Neural progenitor cell (in vitro differentiated cells): ENCODE data around the gene B3GNT5. TPM values are rescaled to one million over a fixed set of nuclear protein-coding genes. Genes with fewer than 3 reads are reported as not detected.

Experiments used
- DNase-seq: peaks from one replicate; pipeline ENCODE4 v3.0.0-alpha.2; 2016; ENCODE audit warnings: low spot score
- H2AFZ ChIP-seq: fragments of 200-600 bp; sonication (generic); replicated peaks from 2 replicates; pipeline ENCODE4 v1.6.1; 2016; ENCODE audit warnings: antibody characterized with exemption
- H3F3A ChIP-seq: fragments of 200-600 bp; sonication (generic); 2 replicates; pipeline ENCODE4 v1.6.1; 2016; ENCODE audit warnings: antibody characterized with exemption, low read depth
- H3K27ac ChIP-seq: fragments of 200-600 bp; sonication (generic); 2 replicates; pipeline ENCODE4 v1.5.1; 2016; ENCODE audit warnings: mild to moderate bottlenecking
- H3K27me3 ChIP-seq: fragments of 200-600 bp; sonication (generic); 2 replicates; pipeline ENCODE4 v1.6.1; 2016; ENCODE audit warnings: mild to moderate bottlenecking, moderate library complexity
- H3K36me3 ChIP-seq: fragments of 200-600 bp; sonication (generic); 2 replicates; pipeline ENCODE4 v1.5.1; 2016
- H3K4me1 ChIP-seq: fragments of 200-600 bp; sonication (generic); 2 replicates; pipeline ENCODE4 v1.6.1; 2016; ENCODE audit warnings: mixed run types
- H3K4me2 ChIP-seq: fragments of 200-600 bp; sonication (generic); 2 replicates; pipeline ENCODE4 v1.6.1; 2016
- H3K4me3 ChIP-seq: fragments of 200-600 bp; sonication (generic); 2 replicates; pipeline ENCODE4 v1.5.1; 2016
- H3K79me2 ChIP-seq: fragments of 200-600 bp; sonication (generic); 2 replicates; pipeline ENCODE4 v1.6.1; 2016; ENCODE audit warnings: low read depth
- H3K9ac ChIP-seq: fragments of 200-600 bp; sonication (generic); 2 replicates; pipeline ENCODE4 v1.6.1; 2016
- H3K9me3 ChIP-seq: fragments of 200-600 bp; sonication (generic); 2 replicates; pipeline ENCODE4 v1.5.1; 2016; ENCODE audit warnings: low read depth
- H4K20me1 ChIP-seq: fragments of 200-600 bp; sonication (generic); 2 replicates; pipeline ENCODE4 v1.6.1; 2016; ENCODE audit warnings: low read depth
- H3K27ac Mint-ChIP-seq: 3 replicates; pipeline ENCODE4 v1.8.0; 2021; ENCODE audit warnings: mixed read lengths
- H3K27me3 Mint-ChIP-seq: 2 replicates; pipeline ENCODE4 v1.8.0; 2022; ENCODE audit warnings: low read depth, mild to moderate bottlenecking, inconsistent platforms, moderate library complexity, mixed read lengths; ENCODE audit not compliant: insufficient read depth
- H3K36me3 Mint-ChIP-seq: 3 replicates; pipeline ENCODE4 v1.8.0; 2021; ENCODE audit warnings: mixed read lengths
- H3K4me1 Mint-ChIP-seq: 3 replicates; pipeline ENCODE4 v1.8.0; 2021; ENCODE audit warnings: mixed read lengths
- H3K4me3 Mint-ChIP-seq: 3 replicates; pipeline ENCODE4 v1.8.0; 2021; ENCODE audit warnings: mild to moderate bottlenecking, moderate library complexity, mixed read lengths
- H3K9me3 Mint-ChIP-seq: 3 replicates; pipeline ENCODE4 v1.8.0; 2020; ENCODE audit warnings: mixed read lengths
- EZH2 ChIP-seq: fragments of 200-600 bp; sonication (generic); IDR thresholded peaks from 2 replicates; pipeline ENCODE4 v1.6.1; 2017; ENCODE audit warnings: antibody characterized with exemption, mild to moderate bottlenecking, moderate library complexity
- EZH2phosphoT487 ChIP-seq: fragments of 200-600 bp; sonication (generic); IDR thresholded peaks from 2 replicates; pipeline ENCODE4 v1.6.1; 2017; ENCODE audit warnings: antibody characterized with exemption
- total RNA-seq: library from RNA; depleted of rRNA; stranded (reverse); fragments of >200 nt; gene quantifications from 2 replicates; pipeline ENCODE4 v1.2.3, GENCODE V29; 2015; ENCODE audit warnings: low replicate concordance
- TF ChIP-seq, protein P1 (sequence below): fragments of 200-600 bp; sonication (generic); IDR thresholded peaks from 2 replicates; pipeline ENCODE4 v1.5.1; 2017; ENCODE audit warnings: antibody characterized with exemption, mild to moderate bottlenecking

The B3GNT5 gene
- total RNA-seq, 1 donor from 2014 or later, result 14.1 TPM

DNA sequence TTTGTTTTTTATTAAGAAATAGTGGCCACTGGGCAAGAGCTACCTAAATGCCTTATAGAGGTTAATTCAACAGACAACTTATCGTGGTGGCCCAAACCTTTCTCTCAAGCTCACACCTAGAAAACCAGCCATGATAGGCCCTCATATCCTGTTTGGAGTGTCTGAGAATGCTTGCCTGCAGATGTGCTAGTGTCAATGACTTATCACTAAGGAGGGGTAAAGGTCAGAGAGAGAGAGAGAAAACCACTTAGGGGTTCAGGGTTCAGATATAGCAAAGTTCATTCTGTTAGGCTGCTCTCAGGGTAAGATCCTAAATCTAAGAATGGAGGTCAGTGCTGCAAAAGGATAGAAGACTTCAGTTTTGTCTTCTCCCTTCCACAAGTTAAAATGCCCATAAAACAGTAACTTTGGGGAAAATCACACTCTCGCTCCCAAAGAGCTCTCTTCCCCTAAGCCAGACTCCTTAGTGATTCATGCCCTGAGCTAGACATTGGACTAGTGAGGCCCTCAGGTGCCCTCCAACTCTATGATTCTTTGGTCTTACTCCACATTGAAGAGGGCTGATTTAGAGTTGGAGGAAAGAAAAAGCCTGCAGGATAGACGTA, 30.3 kb upstream of the B3GNT5 start:
- no peak for TF ChIP-seq EZH2phosphoT487
- H3K9me3 ChIP-seq, result no peaks in the 10 kb centered on the region
- H3K36me3 ChIP-seq, result no peaks in the 10 kb centered on the region
- H2AFZ ChIP-seq, result no peak overlapping the region
- H3K4me3 ChIP-seq, result no peak overlapping the region
- DNase-seq, result no peak
- no peak overlapping the region for H3K27ac ChIP-seq
- H3K79me2 ChIP-seq, result no peaks in the 10 kb centered on the region
- no peak overlapping the region for H3K4me2 ChIP-seq
- H3K4me1 Mint-ChIP-seq, result peaks cover 10% of the 10 kb centered on the region
- H4K20me1 ChIP-seq, result no peaks in the 10 kb centered on the region
- no peaks in the 10 kb centered on the region for H3K9me3 Mint-ChIP-seq
- H3K27me3 ChIP-seq, result no peaks in the 10 kb centered on the region
- H3K4me3 Mint-ChIP-seq, result no peak overlapping the region
- H3K36me3 Mint-ChIP-seq, result no peaks in the 10 kb centered on the region
- H3K27me3 Mint-ChIP-seq, result no peaks in the 10 kb centered on the region
- no peak overlapping the region for H3K27ac Mint-ChIP-seq
- no peak overlapping the region for H3K9ac ChIP-seq
- H3K4me1 ChIP-seq, result no peaks in the 10 kb centered on the region
- H3F3A ChIP-seq, result no peaks in the 10 kb centered on the region

DNA sequence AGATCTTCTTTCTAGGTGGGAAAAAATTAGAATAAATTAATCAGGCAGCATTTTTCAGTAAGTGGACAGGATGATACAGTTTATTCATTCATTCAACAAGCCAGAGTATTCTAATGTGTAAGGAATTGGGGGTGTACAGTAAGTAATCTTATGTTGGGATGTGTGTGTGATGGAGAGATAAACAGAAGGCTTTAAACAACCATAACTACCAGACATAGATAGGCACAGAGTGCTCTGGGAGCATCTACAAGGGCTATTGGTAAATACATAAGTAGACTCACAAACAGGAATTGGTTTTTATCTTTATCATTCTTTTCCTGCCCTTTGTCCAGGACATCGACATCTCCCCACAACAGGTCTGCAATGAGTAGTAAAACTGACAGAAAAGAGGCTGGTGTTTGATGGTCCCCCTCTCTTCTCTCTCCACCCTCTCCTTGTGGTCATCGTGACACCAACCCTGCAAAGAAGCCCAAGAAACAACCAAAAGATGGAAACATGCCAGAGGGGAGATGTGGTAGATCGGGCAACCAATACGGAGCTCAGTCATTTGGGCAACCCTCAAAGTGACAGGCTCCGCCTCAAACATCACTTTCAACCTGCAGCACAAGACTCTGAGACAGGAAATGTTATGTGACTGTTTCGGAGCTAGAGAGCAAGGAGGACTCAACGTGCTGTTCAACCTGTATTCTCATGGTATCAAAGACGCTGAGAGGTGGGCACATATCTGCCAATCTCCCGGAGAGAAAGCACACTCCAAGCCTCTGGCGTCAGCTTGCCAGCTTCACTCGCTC, 28.7 kb upstream of the B3GNT5 start:
- no peak overlapping the region for H3K4me3 Mint-ChIP-seq
- H3K4me3 ChIP-seq, result no peak overlapping the region
- no peaks in the 10 kb centered on the region for H3K79me2 ChIP-seq
- no peak overlapping the region for H3K9ac ChIP-seq
- no peak for DNase-seq
- no peaks in the 10 kb centered on the region for H3K36me3 ChIP-seq
- no peak overlapping the region for H3K27ac ChIP-seq
- H3K9me3 ChIP-seq, result no peaks in the 10 kb centered on the region
- H3K36me3 Mint-ChIP-seq, result no peaks in the 10 kb centered on the region
- H4K20me1 ChIP-seq, result no peaks in the 10 kb centered on the region
- no peaks in the 10 kb centered on the region for H3K9me3 Mint-ChIP-seq
- H3K4me1 ChIP-seq, result no peaks in the 10 kb centered on the region
- no peaks in the 10 kb centered on the region for H3F3A ChIP-seq
- H2AFZ ChIP-seq, result no peak overlapping the region
- TF ChIP-seq EZH2phosphoT487, result no peak
- no peak for TF ChIP-seq EZH2
- TF ChIP-seq, protein P1, sequence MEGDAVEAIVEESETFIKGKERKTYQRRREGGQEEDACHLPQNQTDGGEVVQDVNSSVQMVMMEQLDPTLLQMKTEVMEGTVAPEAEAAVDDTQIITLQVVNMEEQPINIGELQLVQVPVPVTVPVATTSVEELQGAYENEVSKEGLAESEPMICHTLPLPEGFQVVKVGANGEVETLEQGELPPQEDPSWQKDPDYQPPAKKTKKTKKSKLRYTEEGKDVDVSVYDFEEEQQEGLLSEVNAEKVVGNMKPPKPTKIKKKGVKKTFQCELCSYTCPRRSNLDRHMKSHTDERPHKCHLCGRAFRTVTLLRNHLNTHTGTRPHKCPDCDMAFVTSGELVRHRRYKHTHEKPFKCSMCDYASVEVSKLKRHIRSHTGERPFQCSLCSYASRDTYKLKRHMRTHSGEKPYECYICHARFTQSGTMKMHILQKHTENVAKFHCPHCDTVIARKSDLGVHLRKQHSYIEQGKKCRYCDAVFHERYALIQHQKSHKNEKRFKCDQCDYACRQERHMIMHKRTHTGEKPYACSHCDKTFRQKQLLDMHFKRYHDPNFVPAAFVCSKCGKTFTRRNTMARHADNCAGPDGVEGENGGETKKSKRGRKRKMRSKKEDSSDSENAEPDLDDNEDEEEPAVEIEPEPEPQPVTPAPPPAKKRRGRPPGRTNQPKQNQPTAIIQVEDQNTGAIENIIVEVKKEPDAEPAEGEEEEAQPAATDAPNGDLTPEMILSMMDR, result no peak
- H3K27me3 ChIP-seq, result no peaks in the 10 kb centered on the region
- no peak overlapping the region for H3K4me2 ChIP-seq
- H3K27me3 Mint-ChIP-seq, result no peaks in the 10 kb centered on the region
- H3K27ac Mint-ChIP-seq, result no peak overlapping the region
- H3K4me1 Mint-ChIP-seq, result peaks cover 7% of the 10 kb centered on the region

DNA sequence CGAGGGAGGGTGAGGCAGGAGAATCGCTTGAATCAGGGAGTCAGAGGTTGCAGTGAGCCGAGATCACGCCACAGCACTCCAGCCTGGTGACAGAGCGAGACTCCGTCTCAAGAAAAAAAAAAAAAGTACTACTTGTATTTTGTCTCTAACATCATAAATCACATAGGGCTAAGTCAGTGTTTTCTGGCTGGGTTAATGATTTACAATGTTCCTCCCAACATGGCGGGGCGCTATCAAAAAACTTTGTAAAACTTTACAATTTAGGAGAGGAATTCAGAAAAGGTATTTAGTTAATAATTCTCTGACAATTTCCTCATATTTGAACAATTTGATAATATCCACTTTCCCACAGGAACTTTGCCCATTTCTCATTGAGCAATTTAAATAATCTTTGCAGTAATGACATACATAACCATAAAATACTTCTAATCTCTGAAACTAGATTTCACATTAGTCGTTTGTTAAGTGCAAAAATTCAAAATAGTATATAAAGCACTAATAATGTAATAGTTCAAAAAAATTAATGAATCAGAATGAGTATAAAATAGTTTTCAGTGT, 26.6 kb upstream of the B3GNT5 start:
- no peak for TF ChIP-seq EZH2
- TF ChIP-seq, protein P1, result no peak
- TF ChIP-seq EZH2phosphoT487, result no peak
- Mint-ChIP-seq H3K4me1 (no peaks in the 10 kb centered on the region), H3K4me3 (no peak overlapping the region), H3K27me3 (no peaks in the 10 kb centered on the region), H3K27ac (no peak overlapping the region), H3K9me3 (no peaks in the 10 kb centered on the region), H3K36me3 (no peaks in the 10 kb centered on the region)
- DNase-seq, result no peak
- Histone ChIP-seq H3K27ac (no peak overlapping the region), H3K36me3 (no peaks in the 10 kb centered on the region), H3K79me2 (no peaks in the 10 kb centered on the region), H3F3A (no peaks in the 10 kb centered on the region), H3K9ac (no peak overlapping the region), H3K9me3 (no peaks in the 10 kb centered on the region), H3K27me3 (no peaks in the 10 kb centered on the region), H3K4me1 (no peaks in the 10 kb centered on the region), H3K4me2 (no peak overlapping the region), H4K20me1 (no peaks in the 10 kb centered on the region), H3K4me3 (no peak overlapping the region), H2AFZ (no peak overlapping the region)

DNA sequence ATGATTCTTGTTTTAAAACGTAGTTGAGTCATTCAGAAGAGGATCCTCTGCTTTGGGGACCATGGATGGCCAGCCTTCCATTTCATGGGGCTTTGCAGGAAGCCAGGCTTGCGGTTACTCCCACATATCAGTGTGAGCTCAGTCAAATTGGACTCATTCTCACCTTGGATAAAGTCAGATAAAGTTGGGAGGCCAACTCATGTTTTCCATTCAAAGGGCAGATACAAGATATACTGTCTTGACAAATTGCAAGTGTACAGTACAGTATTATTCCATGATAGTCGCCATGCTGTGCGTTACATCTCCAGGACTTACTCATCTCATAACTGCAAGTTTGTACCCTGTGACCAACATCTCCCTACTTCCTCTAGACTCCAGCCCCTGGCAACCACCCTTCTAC, 25.5 kb upstream of the B3GNT5 start:
- Histone ChIP-seq H3K36me3 (no peaks in the 10 kb centered on the region), H3K9ac (no peak overlapping the region), H3K4me2 (no peak overlapping the region), H3K27ac (no peak overlapping the region), H2AFZ (no peak overlapping the region), H3K4me3 (no peak overlapping the region), H3K79me2 (no peaks in the 10 kb centered on the region), H3F3A (no peaks in the 10 kb centered on the region), H4K20me1 (no peaks in the 10 kb centered on the region), H3K27me3 (no peaks in the 10 kb centered on the region), H3K4me1 (no peaks in the 10 kb centered on the region), H3K9me3 (no peaks in the 10 kb centered on the region)
- Mint-ChIP-seq H3K9me3 (peaks cover 3% of the 10 kb centered on the region), H3K27ac (no peak overlapping the region), H3K36me3 (no peaks in the 10 kb centered on the region), H3K4me3 (no peak overlapping the region), H3K4me1 (no peaks in the 10 kb centered on the region), H3K27me3 (peaks cover 3% of the 10 kb centered on the region)
- TF ChIP-seq, protein P1, result no peak
- no peak for TF ChIP-seq EZH2
- TF ChIP-seq EZH2phosphoT487, result no peak
- no peak for DNase-seq
